ENCODE data around the gene OSBPL2. TPM values are rescaled to one million over a fixed set of nuclear protein-coding genes. Genes with fewer than 3 reads are reported as not detected.
A peak's percentile ranks its signal among the peaks of the same experiment; 100 is the strongest.

The OSBPL2 gene
- total RNA-seq, 1 donor from 2014 or later, result 26.6 TPM

GRCh38 chr20:62293946-62294345 is 55.6 kb downstream of the OSBPL2 start:
- Histone ChIP-seq H3K27ac (ENCODE audit: low read depth, low read length) (no peak overlapping the region), H3K27me3 (ENCODE audit: control insufficient read depth in 3 of 3, insufficient read depth in 3 of 3, low read length in 3 of 3) (no peaks in the 10 kb centered on the region), H3K36me3 (ENCODE audit: control insufficient read depth in 3 of 3, insufficient read depth in 3 of 3, low read length in 3 of 3) (peaks cover 49 to 51% (median 50%) of the 10 kb centered on the region in 3 donors), H3K4me3 (ENCODE audit: low read length in 3 of 3) (no peak overlapping the region), H3K9ac (ENCODE audit: low read depth in 1 of 3, low read length in 3 of 3) (no peak overlapping the region), H3K4me1 (ENCODE audit: control insufficient read depth in 3 of 3, insufficient read depth in 3 of 3, low read length in 3 of 3) (no peaks in the 10 kb centered on the region), H3K9me3 (ENCODE audit: control insufficient read depth in 3 of 3, low read length in 3 of 3) (no peaks in the 10 kb centered on the region)

- peaks cover 44 to 46% (median 45%) of the 10 kb centered on the region in 3 donors for H3K36me3 ChIP-seq (ENCODE audit: control insufficient read depth in 3 of 3, insufficient read depth in 3 of 3, low read length in 3 of 3)
- no peak overlapping the region for H3K9ac ChIP-seq (ENCODE audit: low read depth in 1 of 3, low read length in 3 of 3)
- no peaks in the 10 kb centered on the region for H3K4me1 ChIP-seq (ENCODE audit: control insufficient read depth in 3 of 3, insufficient read depth in 3 of 3, low read length in 3 of 3)
- no peak overlapping the region for H3K27ac ChIP-seq (ENCODE audit: low read depth, low read length)
- H3K9me3 ChIP-seq (ENCODE audit: control insufficient read depth in 3 of 3, low read length in 3 of 3), result no peaks in the 10 kb centered on the region
- no peaks in the 10 kb centered on the region for H3K27me3 ChIP-seq (ENCODE audit: control insufficient read depth in 3 of 3, insufficient read depth in 3 of 3, low read length in 3 of 3)
- no peak overlapping the region for H3K4me3 ChIP-seq (ENCODE audit: low read length in 3 of 3)
These were observed 56.2 kb downstream of the OSBPL2 start for GRCh38 chr20:62294516-62294915.

GRCh38 chr20:62296724-62297448 is 58.6 kb downstream of the OSBPL2 start:
- Histone ChIP-seq H3K4me1 (ENCODE audit: control insufficient read depth in 3 of 3, insufficient read depth in 3 of 3, low read length in 3 of 3) (peaks cover 0 to under 1% (median 0%) of the 10 kb centered on the region in 3 donors), H3K36me3 (ENCODE audit: control insufficient read depth in 3 of 3, insufficient read depth in 3 of 3, low read length in 3 of 3) (peaks cover 30 to 35% (median 31%) of the 10 kb centered on the region in 3 donors), H3K27me3 (ENCODE audit: control insufficient read depth in 3 of 3, insufficient read depth in 3 of 3, low read length in 3 of 3) (no peaks in the 10 kb centered on the region), H3K27ac (ENCODE audit: low read depth, low read length) (no peak overlapping the region), H3K4me3 (ENCODE audit: low read length in 3 of 3) (no peak overlapping the region), H3K9me3 (ENCODE audit: control insufficient read depth in 3 of 3, low read length in 3 of 3) (no peaks in the 10 kb centered on the region), H3K9ac (ENCODE audit: low read depth in 1 of 3, low read length in 3 of 3) (no peak overlapping the region)

GRCh38 chr20:62297449-62298227 is 59.3 kb downstream of the OSBPL2 start:
- Histone ChIP-seq H3K9me3 (ENCODE audit: control insufficient read depth in 3 of 3, low read length in 3 of 3) (no peaks in the 10 kb centered on the region), H3K27me3 (ENCODE audit: control insufficient read depth in 3 of 3, insufficient read depth in 3 of 3, low read length in 3 of 3) (no peaks in the 10 kb centered on the region), H3K9ac (ENCODE audit: low read depth in 1 of 3, low read length in 3 of 3) (no peak overlapping the region), H3K4me3 (ENCODE audit: low read length in 3 of 3) (no peak overlapping the region), H3K27ac (ENCODE audit: low read depth, low read length) (no peak overlapping the region), H3K36me3 (ENCODE audit: control insufficient read depth in 3 of 3, insufficient read depth in 3 of 3, low read length in 3 of 3) (peaks cover 26 to 31% (median 27%) of the 10 kb centered on the region in 3 donors), H3K4me1 (ENCODE audit: control insufficient read depth in 3 of 3, insufficient read depth in 3 of 3, low read length in 3 of 3) (peaks cover 0 to 2% (median 0%) of the 10 kb centered on the region in 3 donors)

GRCh38 chr20:62298577-62299249 is 60.4 kb downstream of the OSBPL2 start:
- no peak overlapping the region for H3K9ac ChIP-seq (ENCODE audit: low read depth in 1 of 3, low read length in 3 of 3)
- H3K36me3 ChIP-seq (ENCODE audit: control insufficient read depth in 3 of 3, insufficient read depth in 3 of 3, low read length in 3 of 3), result peaks cover 20 to 25% (median 21%) of the 10 kb centered on the region in 3 donors
- H3K27me3 ChIP-seq (ENCODE audit: control insufficient read depth in 3 of 3, insufficient read depth in 3 of 3, low read length in 3 of 3), result no peaks in the 10 kb centered on the region
- no peak overlapping the region for H3K4me3 ChIP-seq (ENCODE audit: low read length in 3 of 3)
- no peak overlapping the region for H3K27ac ChIP-seq (ENCODE audit: low read depth, low read length)
- peaks cover 3 to 6% (median 5%) of the 10 kb centered on the region in 3 donors for H3K4me1 ChIP-seq (ENCODE audit: control insufficient read depth in 3 of 3, insufficient read depth in 3 of 3, low read length in 3 of 3)
- H3K9me3 ChIP-seq (ENCODE audit: control insufficient read depth in 3 of 3, low read length in 3 of 3), result no peaks in the 10 kb centered on the region

- Histone ChIP-seq H3K27me3 (ENCODE audit: control insufficient read depth in 3 of 3, insufficient read depth in 3 of 3, low read length in 3 of 3) (no peaks in the 10 kb centered on the region), H3K27ac (ENCODE audit: low read depth, low read length) (no peak overlapping the region), H3K36me3 (ENCODE audit: control insufficient read depth in 3 of 3, insufficient read depth in 3 of 3, low read length in 3 of 3) (peaks cover 22 to 25% (median 25%) of the 10 kb centered on the region in 3 donors), H3K4me3 (ENCODE audit: low read length in 3 of 3) (no peak overlapping the region), H3K4me1 (ENCODE audit: control insufficient read depth in 3 of 3, insufficient read depth in 3 of 3, low read length in 3 of 3) (peaks cover 14 to 16% (median 15%) of the 10 kb centered on the region in 3 donors), H3K9me3 (ENCODE audit: control insufficient read depth in 3 of 3, low read length in 3 of 3) (no peaks in the 10 kb centered on the region), H3K9ac (ENCODE audit: low read depth in 1 of 3, low read length in 3 of 3) (no peak overlapping the region)
These were observed 61.4 kb downstream of the OSBPL2 start for GRCh38 chr20:62299666-62300236.

- Histone ChIP-seq H3K9ac (ENCODE audit: low read depth in 1 of 3, low read length in 3 of 3) (peak overlapping the region in 1 of 3 donors; percentile 57), H3K4me3 (ENCODE audit: low read length in 3 of 3) (no peak overlapping the region), H3K27me3 (ENCODE audit: control insufficient read depth in 3 of 3, insufficient read depth in 3 of 3, low read length in 3 of 3) (no peaks in the 10 kb centered on the region), H3K36me3 (ENCODE audit: control insufficient read depth in 3 of 3, insufficient read depth in 3 of 3, low read length in 3 of 3) (peaks cover 24 to 28% (median 26%) of the 10 kb centered on the region in 3 donors), H3K4me1 (ENCODE audit: control insufficient read depth in 3 of 3, insufficient read depth in 3 of 3, low read length in 3 of 3) (peaks cover 19 to 22% (median 21%) of the 10 kb centered on the region in 3 donors), H3K9me3 (ENCODE audit: control insufficient read depth in 3 of 3, low read length in 3 of 3) (no peaks in the 10 kb centered on the region), H3K27ac (ENCODE audit: low read depth, low read length) (no peak overlapping the region)
These were observed 62.0 kb downstream of the OSBPL2 start for GRCh38 chr20:62300319-62300718.

- Histone ChIP-seq H3K4me1 (ENCODE audit: control insufficient read depth in 3 of 3, insufficient read depth in 3 of 3, low read length in 3 of 3) (peaks cover 26 to 31% (median 30%) of the 10 kb centered on the region in 3 donors), H3K4me3 (ENCODE audit: low read length in 3 of 3) (no peak overlapping the region), H3K27ac (ENCODE audit: low read depth, low read length) (no peak overlapping the region), H3K9me3 (ENCODE audit: control insufficient read depth in 3 of 3, low read length in 3 of 3) (no peaks in the 10 kb centered on the region), H3K36me3 (ENCODE audit: control insufficient read depth in 3 of 3, insufficient read depth in 3 of 3, low read length in 3 of 3) (peaks cover 24 to 28% (median 27%) of the 10 kb centered on the region in 3 donors), H3K9ac (ENCODE audit: low read depth in 1 of 3, low read length in 3 of 3) (no peak overlapping the region), H3K27me3 (ENCODE audit: control insufficient read depth in 3 of 3, insufficient read depth in 3 of 3, low read length in 3 of 3) (no peaks in the 10 kb centered on the region)
These were observed 62.9 kb downstream of the OSBPL2 start for GRCh38 chr20:62301111-62301668.

GRCh38 chr20:62301773-62302340 is 63.5 kb downstream of the OSBPL2 start:
- peak overlapping the region; percentile 80 to 92 (median 92) for H3K4me3 ChIP-seq (ENCODE audit: low read length in 3 of 3)
- H3K4me1 ChIP-seq (ENCODE audit: control insufficient read depth in 3 of 3, insufficient read depth in 3 of 3, low read length in 3 of 3), result peaks cover 29 to 37% (median 35%) of the 10 kb centered on the region in 3 donors
- H3K36me3 ChIP-seq (ENCODE audit: control insufficient read depth in 3 of 3, insufficient read depth in 3 of 3, low read length in 3 of 3), result peaks cover 28 to 29% (median 29%) of the 10 kb centered on the region in 3 donors
- no peaks in the 10 kb centered on the region for H3K9me3 ChIP-seq (ENCODE audit: control insufficient read depth in 3 of 3, low read length in 3 of 3)
- H3K9ac ChIP-seq (ENCODE audit: low read depth in 1 of 3, low read length in 3 of 3), result peak overlapping the region; percentile 97 to 99 (median 99)
- peak overlapping the region; percentile 100 for H3K27ac ChIP-seq (ENCODE audit: low read depth, low read length)
- H3K27me3 ChIP-seq (ENCODE audit: control insufficient read depth in 3 of 3, insufficient read depth in 3 of 3, low read length in 3 of 3), result no peaks in the 10 kb centered on the region

Data from skeletal muscle tissue (tissue), 4 donors.